SU-DHL-6 (cell line): ENCODE data around the gene PANK3.

ENCODE experiments used
- H2AFZ ChIP-seq: fragments of 200-600 bp; sonication (generic); 2 replicates; pipeline ENCODE4 v1.6.1; 2014; ENCODE audit warnings: low read depth, mild to moderate bottlenecking, moderate library complexity, mixed read lengths, antibody characterized with exemption, low read length; ENCODE audit not compliant: severe bottlenecking
- H3F3A ChIP-seq: fragments of 200-600 bp; shearing (Covaris generic); 2 replicates; pipeline ENCODE4 v1.6.0; 2016; ENCODE audit warnings: antibody characterized with exemption, mild to moderate bottlenecking; ENCODE audit not compliant: insufficient read depth
- H3K27ac ChIP-seq: fragments of 200-600 bp; sonication (generic); 2 replicates; pipeline ENCODE4 v1.5.1; 2016; ENCODE audit warnings: low read depth, mild to moderate bottlenecking, low read length, moderate library complexity, mixed read lengths
- H3K27me3 ChIP-seq: fragments of 200-600 bp; sonication (generic), shearing (Covaris generic); 2 replicates; pipeline ENCODE4 v1.6.0; 2014; ENCODE audit warnings: mild to moderate bottlenecking, low read length
- H3K36me3 ChIP-seq: fragments of 200-600 bp; sonication (generic); 2 replicates; pipeline ENCODE4 v1.6.1; 2014; ENCODE audit warnings: mild to moderate bottlenecking, low read length, mixed read lengths
- H3K4me2 ChIP-seq: fragments of 300-600, 200-600 bp; shearing (Covaris generic), sonication (generic); 2 replicates; pipeline ENCODE4 v1.6.0; 2014; ENCODE audit warnings: low read length, low read depth, mild to moderate bottlenecking; ENCODE audit not compliant: poor library complexity, severe bottlenecking
- H3K4me3 ChIP-seq: fragments of 200-600 bp; sonication (generic); 2 replicates; pipeline ENCODE4 v1.5.1; 2014; ENCODE audit warnings: antibody characterized with exemption, low read length, mild to moderate bottlenecking, mixed read lengths; ENCODE audit not compliant: insufficient read depth, poor library complexity, severe bottlenecking
- H3K79me2 ChIP-seq: fragments of 200-600 bp; sonication (generic); 2 replicates; pipeline ENCODE4 v1.6.1; 2014; ENCODE audit warnings: mild to moderate bottlenecking, low read length, moderate library complexity; ENCODE audit not compliant: insufficient read depth
- H3K9ac ChIP-seq: fragments of 200-600 bp; sonication (generic); 2 replicates; pipeline ENCODE4 v1.7.0; 2014; ENCODE audit warnings: mild to moderate bottlenecking, low read length
- H3K9me2 ChIP-seq: fragments of 200-600 bp; sonication (generic); replicated peaks from 2 replicates; pipeline ENCODE4 v1.6.1; 2014; ENCODE audit warnings: low read length; ENCODE audit not compliant: insufficient read depth
- H3K9me3 ChIP-seq: fragments of 200-600 bp; sonication (generic); 2 replicates; pipeline ENCODE4 v1.6.1; 2014; ENCODE audit warnings: low read length, mixed read lengths; ENCODE audit not compliant: insufficient read depth
- H4K20me1 ChIP-seq: fragments of 200-600 bp; sonication (generic); 2 replicates; pipeline ENCODE4 v1.6.1; 2014; ENCODE audit warnings: low read depth, mild to moderate bottlenecking, antibody characterized with exemption, low read length, moderate library complexity, mixed read lengths
- EZH2phosphoT487 ChIP-seq: fragments of 200-600 bp; sonication (generic), shearing (Covaris generic); conservative IDR thresholded peaks from 2 replicates; pipeline ENCODE4 v1.6.1; 2018; ENCODE audit warnings: mild to moderate bottlenecking, antibody characterized with exemption, low read length, moderate library complexity, mixed read lengths
- TF ChIP-seq, protein P1 (sequence below): fragments of 200-600 bp; sonication (generic); IDR thresholded peaks from one replicate; pipeline ENCODE4 v1.5.1; 2017; ENCODE audit warnings: antibody characterized with exemption, mild to moderate bottlenecking, low read length, moderate library complexity; ENCODE audit not compliant: insufficient read depth, poor library complexity, severe bottlenecking

Gene PANK3

DNA sequence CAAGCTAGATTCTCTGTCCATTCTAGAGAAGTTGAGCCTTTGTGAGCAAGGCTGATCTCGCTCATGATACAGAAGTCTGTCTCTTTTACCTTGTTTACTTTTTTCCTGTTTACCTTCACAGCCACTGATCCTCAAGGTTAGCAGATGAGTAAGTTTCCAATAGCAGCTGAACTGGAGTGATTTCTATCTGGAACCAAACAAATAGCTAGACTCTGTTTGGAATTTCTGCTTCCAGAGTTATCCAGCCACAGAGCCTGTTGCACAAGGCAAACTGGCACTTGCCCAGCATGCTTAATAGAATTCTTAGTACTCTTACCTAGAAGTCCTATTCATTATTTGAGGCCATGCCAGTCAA is 12.8 kb upstream of the PANK3 start:
- no peak for TF ChIP-seq EZH2phosphoT487
- TF ChIP-seq, protein P1, sequence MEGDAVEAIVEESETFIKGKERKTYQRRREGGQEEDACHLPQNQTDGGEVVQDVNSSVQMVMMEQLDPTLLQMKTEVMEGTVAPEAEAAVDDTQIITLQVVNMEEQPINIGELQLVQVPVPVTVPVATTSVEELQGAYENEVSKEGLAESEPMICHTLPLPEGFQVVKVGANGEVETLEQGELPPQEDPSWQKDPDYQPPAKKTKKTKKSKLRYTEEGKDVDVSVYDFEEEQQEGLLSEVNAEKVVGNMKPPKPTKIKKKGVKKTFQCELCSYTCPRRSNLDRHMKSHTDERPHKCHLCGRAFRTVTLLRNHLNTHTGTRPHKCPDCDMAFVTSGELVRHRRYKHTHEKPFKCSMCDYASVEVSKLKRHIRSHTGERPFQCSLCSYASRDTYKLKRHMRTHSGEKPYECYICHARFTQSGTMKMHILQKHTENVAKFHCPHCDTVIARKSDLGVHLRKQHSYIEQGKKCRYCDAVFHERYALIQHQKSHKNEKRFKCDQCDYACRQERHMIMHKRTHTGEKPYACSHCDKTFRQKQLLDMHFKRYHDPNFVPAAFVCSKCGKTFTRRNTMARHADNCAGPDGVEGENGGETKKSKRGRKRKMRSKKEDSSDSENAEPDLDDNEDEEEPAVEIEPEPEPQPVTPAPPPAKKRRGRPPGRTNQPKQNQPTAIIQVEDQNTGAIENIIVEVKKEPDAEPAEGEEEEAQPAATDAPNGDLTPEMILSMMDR: no peak
- Histone ChIP-seq H3K36me3 (no peaks in the 10 kb centered on the region), H4K20me1 (no peaks in the 10 kb centered on the region), H3K9me2 (no peaks in the 10 kb centered on the region), H3K4me2 (no peak overlapping the region), H3K27ac (no peak overlapping the region), H2AFZ (no peak overlapping the region), H3K9me3 (no peaks in the 10 kb centered on the region), H3K4me3 (no peak overlapping the region), H3K79me2 (no peaks in the 10 kb centered on the region), H3K27me3 (no peaks in the 10 kb centered on the region), H3K9ac (no peak overlapping the region), H3F3A (no peaks in the 10 kb centered on the region)

DNA sequence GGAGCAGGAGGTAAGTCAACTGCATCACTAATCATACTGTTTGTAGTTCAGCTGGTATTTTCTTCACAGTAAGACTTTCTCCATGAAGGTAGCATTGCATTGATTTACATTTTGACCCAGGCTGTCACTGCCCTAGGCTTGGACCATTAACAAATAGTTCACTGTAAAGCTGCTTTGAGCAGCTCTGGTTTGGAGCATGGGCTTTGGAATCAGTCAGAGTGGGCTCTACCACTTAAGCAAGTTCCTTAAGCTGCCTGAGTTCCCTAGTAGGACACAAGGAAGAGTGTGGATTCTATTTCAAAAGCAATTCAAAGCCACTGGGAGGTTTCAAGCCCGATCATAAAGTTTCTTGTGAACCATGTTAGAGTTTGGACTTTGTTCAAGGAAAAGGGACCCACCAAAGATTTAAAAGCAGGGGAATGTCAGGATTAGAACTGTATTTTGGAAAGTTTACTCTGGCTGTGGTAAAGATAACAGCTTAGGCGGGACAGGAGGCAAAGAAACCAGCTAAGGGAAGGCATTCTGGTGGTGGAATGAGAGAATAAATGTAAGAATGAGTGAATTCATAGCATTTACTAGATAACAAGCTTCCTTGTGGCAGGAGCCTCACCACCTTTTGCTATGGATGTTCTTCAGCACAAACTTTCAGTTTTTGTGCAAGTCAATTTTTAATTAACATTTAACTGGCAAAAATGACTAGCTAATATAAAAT is 12.3 kb upstream of the PANK3 start:
- no peaks in the 10 kb centered on the region for H3K9me2 ChIP-seq
- H3K9ac ChIP-seq: no peak overlapping the region
- no peak overlapping the region for H3K4me2 ChIP-seq
- no peak overlapping the region for H3K4me3 ChIP-seq
- H2AFZ ChIP-seq: no peak overlapping the region
- H3K36me3 ChIP-seq: no peaks in the 10 kb centered on the region
- TF ChIP-seq, protein P1: no peak
- no peak for TF ChIP-seq EZH2phosphoT487
- no peaks in the 10 kb centered on the region for H3F3A ChIP-seq
- H3K27me3 ChIP-seq: no peaks in the 10 kb centered on the region
- no peaks in the 10 kb centered on the region for H3K79me2 ChIP-seq
- H3K27ac ChIP-seq: no peak overlapping the region
- no peaks in the 10 kb centered on the region for H3K9me3 ChIP-seq
- H4K20me1 ChIP-seq: no peaks in the 10 kb centered on the region

DNA sequence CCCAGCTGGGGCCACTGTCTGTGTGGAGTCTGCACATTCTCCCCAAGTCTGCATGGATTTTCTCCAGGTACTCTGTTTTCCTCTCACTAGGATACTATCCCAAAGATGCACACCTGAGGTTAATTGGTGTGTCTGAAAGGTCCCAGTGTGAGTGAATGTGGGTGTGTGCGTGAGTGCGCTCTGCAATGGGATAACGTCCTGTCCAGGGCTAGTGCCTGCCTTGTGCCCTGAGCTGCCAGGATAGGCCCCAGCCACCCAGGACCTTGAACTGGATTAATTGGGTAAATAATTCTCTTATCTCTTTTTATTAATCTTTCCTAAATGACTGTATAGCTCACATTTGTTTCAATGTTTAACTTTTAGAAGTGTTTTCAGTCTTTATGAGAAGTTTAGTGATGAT is 11.5 kb upstream of the PANK3 start:
- H2AFZ ChIP-seq: no peak overlapping the region
- no peaks in the 10 kb centered on the region for H4K20me1 ChIP-seq
- no peaks in the 10 kb centered on the region for H3K27me3 ChIP-seq
- H3K27ac ChIP-seq: no peak overlapping the region
- H3K79me2 ChIP-seq: no peaks in the 10 kb centered on the region
- H3K9me3 ChIP-seq: no peaks in the 10 kb centered on the region
- no peak overlapping the region for H3K9ac ChIP-seq
- H3F3A ChIP-seq: no peaks in the 10 kb centered on the region
- no peak for TF ChIP-seq EZH2phosphoT487
- TF ChIP-seq, protein P1: no peak
- H3K36me3 ChIP-seq: no peaks in the 10 kb centered on the region
- H3K4me2 ChIP-seq: no peak overlapping the region
- H3K4me3 ChIP-seq: no peak overlapping the region
- H3K9me2 ChIP-seq: no peaks in the 10 kb centered on the region
